ES-I3 (cell line): ENCODE measurements around the gene PARD6A.

ENCODE experiments used
- H3K36me3 ChIP-seq: 2 replicates; pipeline ENCODE4 v1.6.1; 2013; ENCODE audit warnings: mild to moderate bottlenecking, low read length, control low read depth, moderate library complexity; ENCODE audit not compliant: insufficient read depth
- H3K4me1 ChIP-seq: 2 replicates; pipeline ENCODE4 v1.6.1; 2013; ENCODE audit warnings: mild to moderate bottlenecking, control low read depth, low read length; ENCODE audit not compliant: insufficient read depth
- H3K9ac ChIP-seq: 2 replicates; pipeline ENCODE4 v1.6.1; 2013; ENCODE audit warnings: low read depth, mild to moderate bottlenecking, low read length, moderate library complexity
- H3K9me3 ChIP-seq: 2 replicates; pipeline ENCODE4 v1.6.1; 2013; ENCODE audit warnings: mild to moderate bottlenecking, low read length, moderate library complexity; ENCODE audit not compliant: control insufficient read depth, insufficient read depth

The PARD6A gene

GRCh38 chr16:67658849-67659674, 1.7 kb upstream of the PARD6A start:
- Histone ChIP-seq H3K9ac (peak overlapping the region; percentile 81; the same call in 1 of the 2 replicates), H3K36me3 (no peaks in the 10 kb centered on the region), H3K4me1 (no peaks in the 10 kb centered on the region), H3K9me3 (no peaks in the 10 kb centered on the region)

DNA sequence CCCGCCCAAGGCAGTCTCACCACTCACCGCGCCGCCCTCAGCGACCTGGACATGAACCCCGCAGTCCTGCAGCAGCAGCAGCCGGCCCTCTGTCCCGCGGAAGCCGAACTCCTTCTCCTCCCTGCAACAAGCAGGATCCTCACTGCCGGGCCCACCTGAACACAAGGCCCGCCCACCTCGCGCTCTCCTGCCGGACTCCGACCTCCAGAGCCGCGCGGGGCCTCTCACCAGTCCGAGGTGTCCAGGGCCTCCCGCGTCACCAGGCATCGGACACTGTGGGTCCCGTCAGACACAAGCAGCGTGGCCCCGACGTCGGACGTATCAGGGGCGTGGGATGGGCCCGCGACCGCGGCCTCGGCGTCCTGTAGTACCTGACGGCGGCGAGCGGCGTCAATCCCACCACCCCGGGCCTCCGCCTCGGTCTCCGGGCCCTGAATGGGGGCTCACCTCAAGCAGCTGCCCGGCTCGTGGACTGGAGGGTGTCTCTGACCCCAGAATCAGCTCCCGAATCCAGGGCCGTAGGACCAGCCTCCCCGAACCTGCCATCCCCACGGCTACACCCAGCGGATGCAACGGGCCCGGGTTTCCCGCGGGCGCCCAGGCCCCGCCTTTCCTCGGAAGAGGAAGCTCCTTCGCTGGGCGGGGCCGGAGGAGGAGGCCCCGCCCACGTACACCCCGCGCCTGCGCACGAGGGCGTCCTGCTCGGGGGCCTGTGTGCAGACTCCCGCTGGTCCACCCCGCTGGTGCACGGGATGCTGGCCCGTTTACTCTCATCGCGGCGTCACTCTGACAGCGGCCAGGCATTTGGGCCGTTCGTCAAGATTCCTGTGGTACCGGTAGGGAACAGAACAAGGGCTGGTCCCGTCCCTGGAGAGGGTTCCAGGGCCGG, 841 bp upstream of the PARD6A start, which contains the start of gene ACD:
Gene ACD (minus strand): TSS at position 586 of the 889 bp plus-strand sequence. CDS start 40 bp downstream, at position 546.
- Histone ChIP-seq H3K9me3 (no peaks in the 10 kb centered on the region), H3K9ac (peak within 1 kb of the TSS; percentile 81), H3K4me1 (no peaks in the 10 kb centered on the region), H3K36me3 (no peaks in the 10 kb centered on the region)

GRCh38 chr16:67661101-67661761, 471 bp downstream of the PARD6A start:
- Histone ChIP-seq H3K4me1 (no peaks in the 10 kb centered on the region), H3K9ac (peak overlapping the region; percentile 81), H3K9me3 (no peaks in the 10 kb centered on the region), H3K36me3 (no peaks in the 10 kb centered on the region)

GRCh38 chr16:67661886-67662652, 1.3 kb downstream of the PARD6A start:
- no peaks in the 10 kb centered on the region for H3K9me3 ChIP-seq
- H3K9ac ChIP-seq: no peak overlapping the region
- no peaks in the 10 kb centered on the region for H3K4me1 ChIP-seq

GRCh38 chr16:67662653-67663010, 1.9 kb downstream of the PARD6A start:
- no peaks in the 10 kb centered on the region for H3K9me3 ChIP-seq
- no peak overlapping the region for H3K9ac ChIP-seq
- no peaks in the 10 kb centered on the region for H3K36me3 ChIP-seq
- H3K4me1 ChIP-seq: no peaks in the 10 kb centered on the region; the same call in 1 of the 2 replicates

More at GRCh38 chr16:67661886-67662652, 1.3 kb downstream of the PARD6A start:
- H3K36me3 ChIP-seq: no peaks in the 10 kb centered on the region

- H3K9ac ChIP-seq: no peak overlapping the region
- H3K36me3 ChIP-seq: no peaks in the 10 kb centered on the region
- no peaks in the 10 kb centered on the region; the same call in 1 of the 2 replicates for H3K4me1 ChIP-seq
- no peaks in the 10 kb centered on the region for H3K9me3 ChIP-seq
Measured at GRCh38 chr16:67663151-67663876, 2.6 kb downstream of the PARD6A start.

GRCh38 chr16:67663877-67664222, 3.1 kb downstream of the PARD6A start:
- Histone ChIP-seq H3K36me3 (no peaks in the 10 kb centered on the region), H3K9ac (no peak overlapping the region), H3K9me3 (no peaks in the 10 kb centered on the region), H3K4me1 (no peaks in the 10 kb centered on the region; the same call in 1 of the 2 replicates)

- no peaks in the 10 kb centered on the region; the same call in 1 of the 2 replicates for H3K4me1 ChIP-seq
- H3K9ac ChIP-seq: no peak overlapping the region
- H3K9me3 ChIP-seq: no peaks in the 10 kb centered on the region
- H3K36me3 ChIP-seq: no peaks in the 10 kb centered on the region
Measured at GRCh38 chr16:67664258-67664657, 3.5 kb downstream of the PARD6A start.

DNA sequence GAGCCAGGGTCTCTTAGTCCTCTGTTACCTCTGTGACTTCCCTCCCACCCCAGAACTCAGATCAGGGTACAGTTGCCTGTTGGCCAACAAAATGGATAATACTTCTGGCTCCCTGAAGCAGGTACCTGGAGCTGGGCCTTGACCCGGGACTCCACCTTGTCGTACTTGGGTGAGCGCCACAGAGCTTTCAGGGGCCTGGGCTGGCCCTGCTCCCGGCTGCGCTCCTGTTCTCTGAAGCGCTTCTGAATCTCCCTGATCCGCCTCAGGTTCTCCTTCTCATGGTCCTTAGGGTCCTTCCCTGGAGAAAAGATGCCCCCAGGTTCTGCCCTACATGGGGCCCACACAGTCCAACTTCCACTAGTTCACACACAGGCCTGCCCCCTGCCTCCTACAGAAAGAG, 4.1 kb downstream of the PARD6A start:
- H3K9ac ChIP-seq: no peak overlapping the region
- H3K36me3 ChIP-seq: no peaks in the 10 kb centered on the region
- H3K9me3 ChIP-seq: no peaks in the 10 kb centered on the region
- H3K4me1 ChIP-seq: no peaks in the 10 kb centered on the region; the same call in 1 of the 2 replicates

- Histone ChIP-seq H3K4me1 (no peaks in the 10 kb centered on the region; the same call in 1 of the 2 replicates), H3K9ac (peak overlapping the region; percentile 79), H3K36me3 (no peaks in the 10 kb centered on the region)
Measured at GRCh38 chr16:67665598-67665997, 4.8 kb downstream of the PARD6A start.

DNA sequence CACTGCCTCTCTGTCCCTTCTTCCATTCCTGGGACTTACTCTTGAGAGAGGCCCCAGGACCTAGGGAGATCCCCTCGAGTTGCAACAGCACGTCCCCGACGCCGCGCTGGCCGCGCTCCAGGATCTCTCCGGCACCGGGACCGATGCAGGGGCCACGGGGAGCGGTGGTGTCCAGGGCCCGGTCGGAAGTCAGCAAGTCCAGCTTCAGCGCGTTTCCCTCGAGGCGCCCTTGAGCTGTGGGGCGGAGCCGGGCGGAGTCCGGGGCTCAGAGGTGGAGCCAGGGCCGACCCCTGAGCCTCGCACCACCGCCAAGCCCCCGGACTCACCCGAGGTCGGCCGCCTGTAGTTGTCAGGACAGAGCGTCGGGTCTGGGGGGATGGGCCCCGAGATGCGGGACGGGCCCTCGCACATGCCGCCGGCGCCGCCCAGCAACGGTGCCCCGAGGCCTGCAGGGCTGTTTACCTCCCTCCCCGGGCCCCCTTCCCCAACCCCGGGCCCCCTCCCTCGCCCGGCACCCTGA, 5.3 kb downstream of the PARD6A start:
- no peaks in the 10 kb centered on the region; the same call in 1 of the 2 replicates for H3K4me1 ChIP-seq
- H3K9me3 ChIP-seq: no peaks in the 10 kb centered on the region
- H3K36me3 ChIP-seq: no peaks in the 10 kb centered on the region
- peak overlapping the region; percentile 79 for H3K9ac ChIP-seq

More at GRCh38 chr16:67665598-67665997, 4.8 kb downstream of the PARD6A start:
- H3K9me3 ChIP-seq: no peaks in the 10 kb centered on the region

GRCh38 chr16:67666559-67667452, 6.0 kb downstream of the PARD6A start, which contains the start of the genes C16orf86 and ENKD1:
Gene C16orf86 (plus strand): TSS chr16:67666814. CDS start chr16:67666971, 157 bp downstream.
Gene ENKD1 (minus strand): TSS chr16:67666750. CDS start chr16:67666442, 308 bp downstream.
- H3K4me1 ChIP-seq: no peaks in the 10 kb centered on the region; the same call in 1 of the 2 replicates
- H3K9me3 ChIP-seq: no peaks in the 10 kb centered on the region
- peak within 1 kb of the TSS; percentile 79 for H3K9ac ChIP-seq
- no peaks in the 10 kb centered on the region for H3K36me3 ChIP-seq
